ENCODE data around the gene SORCS2. TPM values are rescaled to one million over a fixed set of nuclear protein-coding genes. Genes with fewer than 3 reads are reported as not detected.

Gene SORCS2
- total and polyA plus RNA-seq, 2 donors (not counting 1 experiment from before 2014, with no cell fraction given): not detected

DNA sequence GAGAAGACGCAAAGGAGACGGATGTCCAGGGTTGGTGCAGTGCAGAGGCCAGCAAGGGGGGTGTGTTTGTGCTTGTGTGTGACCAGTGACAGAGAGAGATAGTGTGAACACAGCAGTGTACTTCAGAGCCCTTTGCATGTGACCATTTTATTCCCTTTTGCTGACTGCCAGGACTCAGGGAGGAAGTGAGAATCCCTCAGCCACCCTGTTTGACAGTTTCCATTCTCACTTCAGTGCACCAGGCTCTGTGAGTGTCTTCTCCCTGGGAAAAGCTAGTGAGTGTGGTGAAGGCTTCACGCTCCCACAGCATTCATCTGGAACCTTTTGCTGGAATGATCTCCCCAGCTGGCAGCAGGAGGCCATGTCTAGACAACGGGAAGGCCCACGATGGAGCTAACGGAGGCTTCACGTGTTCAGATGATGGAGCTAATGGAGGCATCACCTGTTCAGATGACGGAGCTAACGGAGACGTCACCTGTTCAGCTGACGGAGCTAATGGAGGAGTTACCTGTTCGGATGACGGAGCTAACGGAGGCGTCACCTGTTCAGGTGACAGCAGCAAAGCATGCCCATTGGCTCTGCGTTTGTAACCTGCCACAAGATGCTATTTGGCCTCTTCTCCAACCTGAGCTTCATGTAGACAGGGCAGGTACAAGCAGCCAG, 551.9 kb downstream of the SORCS2 start:
- intact Hi-C loops (cut with micrococcal nuclease): no loop called here
- no peaks in the 10 kb centered on the region for H3K36me3 ChIP-seq (replicated peaks in 1 of 2; ENCODE audit: control extremely low read depth in 1 of 2, control insufficient read depth in 1 of 2, extremely low read depth in 1 of 2, insufficient read depth in 2 of 2, low read length in 1 of 2)
- Mint-ChIP-seq H3K4me3 (no peak overlapping the region), H3K9me3 (ENCODE audit: insufficient read depth) (no peaks in the 10 kb centered on the region), H3K27me3 (peaks cover 7% of the 10 kb centered on the region), H3K27ac (no peak overlapping the region), H3K4me1 (no peaks in the 10 kb centered on the region)
- 79% methylated on average over 15 of the region's 16 CpGs for WGBS (ENCODE audit: insufficient coverage)
- H3K4me1 ChIP-seq (ENCODE audit: control insufficient read depth in 2 of 2, insufficient read depth in 2 of 2, low read length in 2 of 2): no peaks in the 10 kb centered on the region
- no peak overlapping the region for H3K27ac ChIP-seq (ENCODE audit: low read length in 2 of 2)
- H3K79me2 ChIP-seq (ENCODE audit: control insufficient read depth, insufficient read depth, low read length): no peaks in the 10 kb centered on the region
- ATAC-seq (ENCODE audit: low read depth): no peak
- no peak overlapping the region for H2AFZ ChIP-seq (ENCODE audit: insufficient read depth, low read depth, low read length, poor library complexity, severe bottlenecking)
- no peaks in the 10 kb centered on the region for H3K27me3 ChIP-seq (replicated peaks in 1 of 4; ENCODE audit: control extremely low read depth in 1 of 4, control insufficient read depth in 3 of 4, insufficient read depth in 4 of 4, low read length in 3 of 4)
- H3K4me2 ChIP-seq (replicated peaks; ENCODE audit: low read depth, low read length, poor library complexity, severe bottlenecking): no peak overlapping the region
- peaks cover 0 to 9% (median 0%) of the 10 kb centered on the region in 3 donors for H3K9me3 ChIP-seq (ENCODE audit: control extremely low read depth in 1 of 3, control insufficient read depth in 2 of 3, insufficient read depth in 1 of 3, low read length in 2 of 3)
- no peak for TF ChIP-seq CTCF (IDR thresholded peaks at IDR 0.05)
- no peak for TF ChIP-seq EZH2 (IDR thresholded peaks at IDR 0.05; ENCODE audit: borderline replicate concordance, insufficient read depth, low read depth, low read length, poor library complexity, severe bottlenecking)
- ChIA-PET POLR2A (no interaction called here), CTCF (no interaction called here)
- H3K4me3 ChIP-seq (ENCODE audit: control extremely low read depth in 1 of 5, extremely low read depth in 1 of 5, insufficient read depth in 1 of 5, low read depth in 2 of 5, low read length in 4 of 5): no peak overlapping the region
- no peak for DNase-seq
- H3K9ac ChIP-seq (ENCODE audit: low read length): no peak overlapping the region
- H4K20me1 ChIP-seq (ENCODE audit: control insufficient read depth, insufficient read depth, low read length, poor library complexity, severe bottlenecking): no peaks in the 10 kb centered on the region

DNA sequence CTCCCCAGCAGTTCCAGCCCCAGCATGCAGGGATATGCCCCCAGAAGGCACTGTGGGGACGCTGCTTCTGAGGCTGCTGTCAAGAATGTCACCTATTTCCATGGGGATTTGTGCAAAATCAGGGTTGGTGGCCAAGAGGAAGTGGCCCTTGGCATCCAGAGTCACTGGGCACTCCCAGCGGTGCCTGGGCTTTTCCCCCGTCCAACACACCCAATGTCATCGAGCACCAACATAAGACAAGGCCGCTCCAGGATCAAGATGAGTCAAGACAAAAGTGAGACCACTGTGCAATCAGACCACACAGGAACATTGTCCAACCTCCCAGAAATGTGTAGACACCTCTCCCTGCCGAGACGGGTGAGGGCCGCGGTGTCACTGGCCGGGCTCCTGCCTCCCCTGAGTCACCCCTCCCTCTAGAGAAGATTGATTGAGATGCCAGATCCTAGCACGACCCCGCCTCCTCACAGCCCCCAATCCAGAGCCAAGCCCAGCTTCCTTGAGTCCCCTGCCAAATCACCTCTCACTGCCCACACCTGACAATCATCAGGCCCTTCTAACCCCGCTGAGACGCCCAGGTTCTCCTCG, 553.1 kb downstream of the SORCS2 start:
- no peak overlapping the region for H3K4me3 ChIP-seq (ENCODE audit: control extremely low read depth in 1 of 5, extremely low read depth in 1 of 5, insufficient read depth in 1 of 5, low read depth in 2 of 5, low read length in 4 of 5)
- DNase-seq: no peak
- 83% methylated on average over 15 of the region's 15 CpGs for WGBS (ENCODE audit: insufficient coverage)
- CTCF ChIA-PET: no interaction called here
- H3K9me3 ChIP-seq (ENCODE audit: control extremely low read depth in 1 of 3, control insufficient read depth in 2 of 3, insufficient read depth in 1 of 3, low read length in 2 of 3): peaks cover 0 to 3% (median 0%) of the 10 kb centered on the region in 3 donors
- Mint-ChIP-seq H3K4me3 (no peak overlapping the region), H3K27ac (no peak overlapping the region), H3K4me1 (no peaks in the 10 kb centered on the region), H3K9me3 (ENCODE audit: insufficient read depth) (no peaks in the 10 kb centered on the region), H3K27me3 (peaks cover 7% of the 10 kb centered on the region)
- ATAC-seq (ENCODE audit: low read depth): no peak
- H2AFZ ChIP-seq (ENCODE audit: insufficient read depth, low read depth, low read length, poor library complexity, severe bottlenecking): no peak overlapping the region
- H3K36me3 ChIP-seq (replicated peaks in 1 of 2; ENCODE audit: control extremely low read depth in 1 of 2, control insufficient read depth in 1 of 2, extremely low read depth in 1 of 2, insufficient read depth in 2 of 2, low read length in 1 of 2): no peaks in the 10 kb centered on the region
- TF ChIP-seq CTCF (IDR thresholded peaks at IDR 0.05) (no peak), EZH2 (IDR thresholded peaks at IDR 0.05; ENCODE audit: borderline replicate concordance, insufficient read depth, low read depth, low read length, poor library complexity, severe bottlenecking) (no peak)
- intact Hi-C loops (cut with micrococcal nuclease): no loop called here
- POLR2A ChIA-PET: no interaction called here
- no peak overlapping the region for H3K27ac ChIP-seq (ENCODE audit: low read length in 2 of 2)
- H4K20me1 ChIP-seq (ENCODE audit: control insufficient read depth, insufficient read depth, low read length, poor library complexity, severe bottlenecking): no peaks in the 10 kb centered on the region
- no peaks in the 10 kb centered on the region for H3K79me2 ChIP-seq (ENCODE audit: control insufficient read depth, insufficient read depth, low read length)
- H3K27me3 ChIP-seq (replicated peaks in 1 of 4; ENCODE audit: control extremely low read depth in 1 of 4, control insufficient read depth in 3 of 4, insufficient read depth in 4 of 4, low read length in 3 of 4): no peaks in the 10 kb centered on the region
- H3K4me2 ChIP-seq (replicated peaks; ENCODE audit: low read depth, low read length, poor library complexity, severe bottlenecking): no peak overlapping the region
- H3K9ac ChIP-seq (ENCODE audit: low read length): no peak overlapping the region
- H3K4me1 ChIP-seq (ENCODE audit: control insufficient read depth in 2 of 2, insufficient read depth in 2 of 2, low read length in 2 of 2): no peaks in the 10 kb centered on the region
